Measurements from ENCODE around the gene CFAP54.

CFAP54 gene

GRCh38 chr12:96606134-96606533 is 116.8 kb downstream of the CFAP54 start (continued):
- TF ChIP-seq SP2 (tag by site-specific recombination; IDR thresholded peaks at IDR 0.05) (no peak), PATZ1 (tag by site-specific recombination; IDR thresholded peaks at IDR 0.05) (no peak), ZNF664 (tag by site-specific recombination; IDR thresholded peaks at IDR 0.05) (no peak)

GRCh38 chr12:96606644-96607043 is 117.3 kb downstream of the CFAP54 start:
- Histone ChIP-seq H3K4me1 (ENCODE audit: control insufficient read depth, insufficient read depth, low read length) (no peaks in the 10 kb centered on the region), H3K36me3 (ENCODE audit: control insufficient read depth in 2 of 2, insufficient read depth in 1 of 2, low read length in 2 of 2) (no peaks in the 10 kb centered on the region), H3K4me3 (ENCODE audit: low read depth, low read length) (no peak overlapping the region), H3K27ac (ENCODE audit: extremely low read depth, low read depth, low read length) (no peak overlapping the region), H3K9me3 (ENCODE audit: control insufficient read depth, insufficient read depth, low read depth, low read length) (no peaks in the 10 kb centered on the region)
- TF ChIP-seq, protein P1, sequence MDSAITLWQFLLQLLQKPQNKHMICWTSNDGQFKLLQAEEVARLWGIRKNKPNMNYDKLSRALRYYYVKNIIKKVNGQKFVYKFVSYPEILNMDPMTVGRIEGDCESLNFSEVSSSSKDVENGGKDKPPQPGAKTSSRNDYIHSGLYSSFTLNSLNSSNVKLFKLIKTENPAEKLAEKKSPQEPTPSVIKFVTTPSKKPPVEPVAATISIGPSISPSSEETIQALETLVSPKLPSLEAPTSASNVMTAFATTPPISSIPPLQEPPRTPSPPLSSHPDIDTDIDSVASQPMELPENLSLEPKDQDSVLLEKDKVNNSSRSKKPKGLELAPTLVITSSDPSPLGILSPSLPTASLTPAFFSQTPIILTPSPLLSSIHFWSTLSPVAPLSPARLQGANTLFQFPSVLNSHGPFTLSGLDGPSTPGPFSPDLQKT (IDR thresholded peaks at IDR 0.05; ENCODE audit: borderline replicate concordance, low read depth, low read length) = no peak
- no peak for TF ChIP-seq PBX3 (CRISPR knock-in tag; IDR thresholded peaks at IDR 0.05)
- TF ChIP-seq, protein P2, sequence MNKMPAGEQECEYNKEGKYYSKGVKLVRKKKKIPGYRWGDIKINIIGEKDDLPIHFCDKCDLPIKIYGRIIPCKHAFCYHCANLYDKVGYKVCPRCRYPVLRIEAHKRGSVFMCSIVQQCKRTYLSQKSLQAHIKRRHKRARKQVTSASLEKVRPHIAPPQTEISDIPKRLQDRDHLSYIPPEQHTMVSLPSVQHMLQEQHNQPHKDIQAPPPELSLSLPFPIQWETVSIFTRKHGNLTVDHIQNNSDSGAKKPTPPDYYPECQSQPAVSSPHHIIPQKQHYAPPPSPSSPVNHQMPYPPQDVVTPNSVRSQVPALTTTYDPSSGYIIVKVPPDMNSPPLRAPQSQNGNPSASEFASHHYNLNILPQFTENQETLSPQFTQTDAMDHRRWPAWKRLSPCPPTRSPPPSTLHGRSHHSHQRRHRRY (tag by site-specific recombination; IDR thresholded peaks at IDR 0.05) = no peak
- TF ChIP-seq TRIM28 (IDR thresholded peaks at IDR 0.05; ENCODE audit: borderline replicate concordance, low read length) = no peak
- TF ChIP-seq ZNF621 (tag by site-specific recombination; IDR thresholded peaks at IDR 0.05) = no peak
- TF ChIP-seq BCL6B (tag by site-specific recombination; IDR thresholded peaks at IDR 0.05) = no peak
- no peak for TF ChIP-seq ZNF214 (tag by site-specific recombination; IDR thresholded peaks at IDR 0.05; ENCODE audit: borderline replicate concordance)
- no peak for TF ChIP-seq ZNF26 (tag by site-specific recombination; IDR thresholded peaks at IDR 0.05)
- no peak for TF ChIP-seq SCRT2 (tag by site-specific recombination; IDR thresholded peaks at IDR 0.05)
- TF ChIP-seq IKZF3 (tag by site-specific recombination; IDR thresholded peaks at IDR 0.05) = no peak
- TF ChIP-seq ZBTB7A (tag by site-specific recombination; IDR thresholded peaks at IDR 0.05; ENCODE audit: low read depth) = no peak
- ChIA-PET POLR2A (no interaction called here), CTCF (interaction anchor here (0.7 kb wide), 1 partner anchor 544 kb away, joined by 3 read pairs; no protein-coding TSS in a partner anchor)

GRCh38 chr12:96617178-96617577 is 127.8 kb downstream of the CFAP54 start:
- no peak overlapping the region for H3K4me3 ChIP-seq (ENCODE audit: low read depth, low read length)
- no peaks in the 10 kb centered on the region for H3K36me3 ChIP-seq (ENCODE audit: control insufficient read depth in 2 of 2, insufficient read depth in 1 of 2, low read length in 2 of 2)
- no peak overlapping the region for H3K27ac ChIP-seq (ENCODE audit: extremely low read depth, low read depth, low read length)
- H3K4me1 ChIP-seq (ENCODE audit: control insufficient read depth, insufficient read depth, low read length) = no peaks in the 10 kb centered on the region
- ChIA-PET CTCF (interaction anchor here (0.6 to 0.8 kb wide), 2 partner anchors 15 to 26 kb away, joined by 3 to 4 read pairs; no protein-coding TSS in a partner anchor), POLR2A (no interaction called here)
- no peaks in the 10 kb centered on the region for H3K9me3 ChIP-seq (ENCODE audit: control insufficient read depth, insufficient read depth, low read depth, low read length)
- TF ChIP-seq KLF1 (tag by site-specific recombination; IDR thresholded peaks at IDR 0.05) (no peak), ZNF398 (tag by site-specific recombination; IDR thresholded peaks at IDR 0.05) (no peak), ZXDB (tag by site-specific recombination; IDR thresholded peaks at IDR 0.05) (no peak), ZNF48 (tag by site-specific recombination; IDR thresholded peaks at IDR 0.05) (no peak), ZNF629 (tag by site-specific recombination; IDR thresholded peaks at IDR 0.05) (no peak), PRDM1 (tag by site-specific recombination; IDR thresholded peaks at IDR 0.05) (no peak)
- TF ChIP-seq, protein P3, sequence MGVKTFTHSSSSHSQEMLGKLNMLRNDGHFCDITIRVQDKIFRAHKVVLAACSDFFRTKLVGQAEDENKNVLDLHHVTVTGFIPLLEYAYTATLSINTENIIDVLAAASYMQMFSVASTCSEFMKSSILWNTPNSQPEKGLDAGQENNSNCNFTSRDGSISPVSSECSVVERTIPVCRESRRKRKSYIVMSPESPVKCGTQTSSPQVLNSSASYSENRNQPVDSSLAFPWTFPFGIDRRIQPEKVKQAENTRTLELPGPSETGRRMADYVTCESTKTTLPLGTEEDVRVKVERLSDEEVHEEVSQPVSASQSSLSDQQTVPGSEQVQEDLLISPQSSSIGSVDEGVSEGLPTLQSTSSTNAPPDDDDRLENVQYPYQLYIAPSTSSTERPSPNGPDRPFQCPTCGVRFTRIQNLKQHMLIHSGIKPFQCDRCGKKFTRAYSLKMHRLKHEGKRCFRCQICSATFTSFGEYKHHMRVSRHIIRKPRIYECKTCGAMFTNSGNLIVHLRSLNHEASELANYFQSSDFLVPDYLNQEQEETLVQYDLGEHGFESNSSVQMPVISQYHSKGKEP (tag by site-specific recombination; IDR thresholded peaks at IDR 0.05) = no peak
